ENCODE data around the gene MARS1.

Gene MARS1

DNA sequence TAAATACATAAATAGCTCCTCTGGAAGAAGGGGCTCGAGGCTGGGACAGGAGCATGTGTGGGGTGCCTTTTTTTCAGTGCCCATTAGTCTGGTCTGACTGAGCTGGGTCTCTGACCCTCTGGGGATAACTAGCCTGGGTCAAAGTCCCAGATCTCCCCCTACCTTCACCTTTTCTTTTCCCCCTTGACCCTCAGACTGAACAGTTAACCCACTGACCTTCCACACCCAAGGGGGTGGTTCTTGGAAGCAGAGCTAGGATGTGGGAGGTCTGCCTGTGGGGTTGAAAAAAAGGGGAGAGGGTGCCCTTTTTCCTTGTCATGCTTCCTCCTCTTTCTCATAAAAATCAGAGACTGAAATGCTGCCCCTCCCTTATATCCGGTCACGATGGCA is 29.2 kb upstream of the MARS1 start:
- DNase-seq = no peak

GRCh38 chr12:57459055-57459749 is 28.7 kb upstream of the MARS1 start:
- DNase-seq = peak; percentile 89

DNA sequence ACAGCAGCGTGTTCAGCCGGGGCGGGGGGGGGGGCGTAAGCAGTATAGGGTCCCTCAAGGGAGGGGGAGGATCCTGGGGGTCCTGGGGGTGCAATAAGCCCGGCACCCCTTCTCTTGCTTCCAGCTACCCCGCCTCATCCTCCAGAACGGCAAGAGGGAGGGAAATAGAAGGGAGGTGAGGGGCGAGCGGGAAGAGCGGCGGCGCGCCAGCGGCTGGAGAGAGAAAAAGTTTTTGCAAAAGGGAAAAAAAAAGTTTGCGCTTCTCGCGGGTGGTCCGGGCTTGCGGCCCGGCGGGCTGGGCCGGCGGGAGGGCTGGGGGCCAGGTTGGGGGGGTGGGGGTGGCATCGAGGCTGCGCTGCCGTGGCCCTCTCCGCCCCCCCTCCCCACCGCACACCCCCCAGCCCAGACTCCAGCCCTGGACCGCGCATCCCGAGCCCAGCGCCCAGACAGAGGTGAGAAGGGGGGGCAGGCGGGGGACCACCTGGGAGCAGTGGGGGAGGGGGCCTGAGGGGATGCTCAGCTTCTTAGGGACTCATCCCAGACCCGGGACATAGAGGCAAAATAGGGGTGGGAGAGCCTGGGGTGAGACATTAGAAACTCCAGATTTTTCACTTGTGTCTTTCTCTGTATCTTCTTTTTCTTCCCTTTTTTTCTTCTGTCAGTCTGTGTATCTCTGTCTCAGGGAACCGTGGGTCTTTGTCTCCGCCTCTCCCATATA is 28.0 kb upstream of the MARS1 start, which contains the start of gene GLI1:
GLI1 (plus strand) TSS at position 36 of the 718 bp plus-strand sequence. CDS start 3,907 bp downstream, outside the sequence.
- DNase-seq = no peak

- no peak for DNase-seq
Observed at GRCh38 chr12:57460468-57460784, 27.4 kb upstream of the MARS1 start.

DNA sequence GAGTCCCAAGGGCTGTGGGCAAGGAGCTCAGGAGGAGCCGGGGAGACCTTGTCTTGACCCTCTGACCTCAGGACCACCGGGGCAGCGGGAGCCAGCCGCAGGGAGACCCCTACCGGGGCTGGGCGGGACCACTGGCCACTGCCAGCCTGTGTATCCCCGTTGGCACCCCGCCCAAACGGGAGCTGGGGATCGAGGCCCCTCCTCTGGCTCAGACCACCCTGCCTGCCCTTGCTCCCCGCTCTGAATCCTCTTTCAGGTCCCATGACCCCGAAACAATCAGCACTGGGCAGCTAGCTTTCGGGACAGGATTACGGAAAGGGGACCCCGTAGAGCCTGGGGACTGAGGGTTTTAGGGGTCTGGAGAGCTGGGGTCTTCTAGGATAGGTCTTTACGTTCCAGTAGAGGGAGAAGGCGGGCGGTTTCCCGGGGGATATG is 27.0 kb upstream of the MARS1 start:
- DNase-seq = no peak

DNA sequence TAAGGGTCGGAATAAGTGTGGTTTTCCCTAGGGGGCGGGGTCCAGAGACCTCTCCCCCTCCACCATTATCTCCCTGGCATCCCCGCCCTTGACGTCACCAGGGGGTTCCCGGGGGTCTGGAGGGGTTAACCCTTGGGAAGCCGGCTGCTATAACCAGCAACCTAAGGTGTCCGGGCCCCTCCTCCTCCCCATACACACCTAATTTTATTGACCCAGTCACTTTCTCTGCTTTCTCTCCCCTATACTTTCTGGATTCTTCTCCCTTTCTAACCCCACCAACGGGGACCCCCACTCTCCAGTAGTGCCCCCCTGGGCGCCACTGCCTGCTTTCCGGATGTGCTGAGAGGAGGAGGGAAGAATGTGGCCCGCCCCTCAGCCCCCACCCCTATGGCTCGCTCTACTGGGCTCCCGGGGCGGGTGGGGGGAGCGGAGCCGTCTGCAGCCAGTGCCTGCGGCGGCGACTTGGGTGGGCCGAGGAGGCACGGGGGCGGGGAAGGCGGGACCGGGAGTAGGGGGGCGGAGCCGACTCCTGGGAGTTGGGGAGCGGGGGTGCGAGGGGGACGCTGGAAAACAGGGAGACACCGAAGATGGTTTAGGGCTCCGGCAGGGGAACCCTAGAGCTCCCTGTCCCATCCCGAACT is 26.5 kb upstream of the MARS1 start:
- no peak for DNase-seq

DNA sequence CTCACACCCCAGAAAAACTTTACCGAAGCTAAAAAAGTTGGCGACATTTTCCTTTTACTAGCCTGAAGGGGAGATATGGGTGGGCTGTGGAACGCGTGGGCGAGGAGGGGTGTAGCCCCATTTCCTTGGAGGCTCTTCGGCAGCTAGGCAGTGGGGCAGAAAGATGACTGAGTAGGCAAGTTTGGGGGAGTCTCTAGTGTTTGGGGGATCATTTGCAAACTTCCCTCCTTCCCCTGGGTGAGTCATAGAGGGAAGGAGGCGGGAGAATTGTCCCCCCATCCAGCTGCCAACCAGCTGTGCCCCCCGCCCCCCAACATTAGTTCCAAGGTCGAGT is 26.0 kb upstream of the MARS1 start:
- DNase-seq = no peak

GRCh38 chr12:57462251-57462911 is 25.5 kb upstream of the MARS1 start:
- peak; percentile 91 for DNase-seq

- DNase-seq = no peak
Observed at GRCh38 chr12:57462912-57463253, 25.0 kb upstream of the MARS1 start.

DNA sequence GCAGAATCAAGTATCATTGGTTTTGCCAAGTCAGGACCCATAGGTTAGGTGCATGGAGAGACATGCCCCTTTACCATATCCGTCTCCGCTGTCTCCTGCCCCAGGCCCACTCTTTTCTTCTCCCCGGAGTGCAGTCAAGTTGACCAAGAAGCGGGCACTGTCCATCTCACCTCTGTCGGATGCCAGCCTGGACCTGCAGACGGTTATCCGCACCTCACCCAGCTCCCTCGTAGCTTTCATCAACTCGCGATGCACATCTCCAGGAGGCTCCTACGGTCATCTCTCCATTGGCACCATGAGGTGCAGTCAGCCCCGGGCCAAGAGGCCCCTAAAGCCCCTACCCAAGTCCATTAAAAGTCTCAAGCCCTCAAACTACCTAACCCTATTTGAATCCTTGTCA is 23.3 kb upstream of the MARS1 start:
- no peak for DNase-seq

DNA sequence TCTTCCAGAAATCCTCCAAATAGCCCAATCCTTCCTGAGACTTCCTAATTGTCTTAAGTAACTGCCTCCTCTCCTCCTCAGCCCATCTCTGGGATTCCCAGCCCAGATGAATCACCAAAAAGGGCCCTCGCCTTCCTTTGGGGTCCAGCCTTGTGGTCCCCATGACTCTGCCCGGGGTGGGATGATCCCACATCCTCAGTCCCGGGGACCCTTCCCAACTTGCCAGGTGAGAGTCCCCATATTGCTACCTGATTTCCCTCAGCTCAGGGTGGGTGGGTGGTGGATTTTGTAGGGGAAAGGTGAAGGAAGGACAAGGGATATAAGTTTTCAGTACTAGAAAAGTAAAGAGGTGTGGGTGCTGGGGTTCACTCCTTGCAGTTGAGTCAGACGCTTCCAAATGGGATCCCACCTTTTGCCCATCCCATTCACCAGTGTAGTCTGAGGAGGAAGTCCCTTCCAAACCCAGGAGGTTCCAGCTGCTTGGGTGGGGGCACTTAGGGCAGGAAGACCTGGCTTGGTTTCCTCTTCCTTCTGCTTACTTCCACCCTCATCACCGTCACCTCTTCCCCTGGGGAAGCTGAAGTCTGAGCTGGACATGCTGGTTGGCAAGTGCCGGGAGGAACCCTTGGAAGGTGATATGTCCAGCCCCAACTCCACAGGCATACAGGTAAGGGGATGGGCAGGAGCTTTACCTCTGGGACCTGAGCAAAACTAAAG is 22.7 kb upstream of the MARS1 start:
- no peak for DNase-seq

- no peak for DNase-seq
Observed at GRCh38 chr12:57465747-57466505, 21.9 kb upstream of the MARS1 start.

DNA sequence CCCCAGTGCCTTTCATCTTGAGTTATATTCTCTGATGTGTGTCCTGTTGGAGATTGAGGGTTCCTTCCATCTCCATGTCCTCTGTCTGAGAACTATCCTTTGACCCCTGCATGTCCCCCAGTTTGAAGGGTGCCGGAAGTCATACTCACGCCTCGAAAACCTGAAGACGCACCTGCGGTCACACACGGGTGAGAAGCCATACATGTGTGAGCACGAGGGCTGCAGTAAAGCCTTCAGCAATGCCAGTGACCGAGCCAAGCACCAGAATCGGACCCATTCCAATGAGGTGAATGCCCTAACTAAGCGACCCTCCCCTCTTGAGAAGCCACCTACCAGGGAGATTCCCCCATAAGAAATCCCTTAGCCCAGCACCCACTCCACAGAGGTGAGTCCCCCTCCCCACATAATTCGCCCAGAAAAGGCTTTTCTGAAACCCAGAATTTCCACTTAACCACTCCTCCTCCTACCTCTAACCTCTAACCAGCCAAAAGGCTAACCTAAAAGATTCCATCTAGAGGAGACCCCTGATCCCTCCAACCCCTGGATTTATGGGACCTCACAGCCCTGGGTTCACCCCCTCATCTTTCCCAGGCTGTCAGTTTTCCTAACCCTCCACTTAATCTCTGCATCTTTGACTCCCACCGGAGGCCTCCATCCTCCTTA is 20.5 kb upstream of the MARS1 start:
- no peak for DNase-seq

DNA sequence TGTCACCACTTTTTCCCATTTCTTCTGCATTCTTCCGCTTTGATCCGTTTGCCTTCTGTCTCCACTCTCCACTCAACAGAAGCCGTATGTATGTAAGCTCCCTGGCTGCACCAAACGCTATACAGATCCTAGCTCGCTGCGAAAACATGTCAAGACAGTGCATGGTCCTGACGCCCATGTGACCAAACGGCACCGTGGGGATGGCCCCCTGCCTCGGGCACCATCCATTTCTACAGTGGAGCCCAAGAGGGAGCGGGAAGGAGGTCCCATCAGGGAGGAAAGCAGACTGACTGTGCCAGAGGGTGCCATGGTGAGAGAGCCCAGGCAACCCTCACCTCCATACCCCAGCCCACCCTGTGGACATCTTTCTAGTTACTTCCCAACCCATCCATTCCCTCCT is 20.0 kb upstream of the MARS1 start:
- no peak for DNase-seq

- DNase-seq = no peak
Observed at GRCh38 chr12:57469296-57470164, 18.3 kb upstream of the MARS1 start.

GRCh38 chr12:57470286-57470969 is 17.4 kb upstream of the MARS1 start:
- DNase-seq = no peak

- no peak for DNase-seq
Observed at GRCh38 chr12:57470970-57471656, 16.8 kb upstream of the MARS1 start.

GRCh38 chr12:57471661-57472060 is 16.2 kb upstream of the MARS1 start:
- no peak for DNase-seq

- no peak for DNase-seq
Observed at GRCh38 chr12:57472391-57472790, 15.5 kb upstream of the MARS1 start.

DNA sequence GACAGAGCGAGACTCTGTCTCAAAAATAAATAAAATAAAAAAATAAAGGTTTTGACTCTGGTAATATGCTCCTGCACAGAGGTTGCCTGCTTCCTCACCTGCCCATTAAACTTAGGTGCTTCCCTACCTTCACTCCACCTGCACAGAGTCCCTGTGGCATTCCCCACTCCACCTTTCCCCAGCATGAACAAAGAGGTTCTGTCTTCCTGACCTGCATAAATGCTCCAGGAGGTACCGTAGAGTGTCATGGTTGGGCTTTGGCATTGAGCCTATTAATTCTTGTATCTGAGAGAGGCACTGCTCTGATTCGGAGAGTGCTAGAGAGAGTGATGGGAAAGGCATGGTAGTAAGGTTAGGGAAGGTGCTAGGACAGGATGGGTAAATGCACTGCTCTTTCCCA is 14.5 kb upstream of the MARS1 start:
- DNase-seq = no peak

All from NCI-H2107 (cell line).